IMR-90 (cell line): ENCODE measurements around the gene ZFP57. TPM values are rescaled to one million over a fixed set of nuclear protein-coding genes. Genes with fewer than 3 reads are reported as not detected.

Source experiments
- ATAC-seq: fragments of 200-7000 bp; cut with Tn5 transposase; 2 replicates; pipeline ENCODE4 v1.9.1; 2020; ENCODE audit warnings: low read depth, mild to moderate bottlenecking, moderate library complexity
- BruUV-seq: library from RNA; stranded (reverse); fragments of 400-500 nt; replicated peaks from 2 replicates; lab custom pipeline; 2021; lab: Mats Ljungman, UMichigan
- CTCF ChIA-PET: fragments of 300-600 bp; formaldehyde crosslinking; extraction: SDS; loops from one replicate; lab custom pipeline; 2021; ENCODE audit warnings: antibody characterized with exemption; lab: Yijun Ruan, JAX
- POLR2A ChIA-PET: fragments of 300-600 bp; sonication (Branson Sonifier 250); formaldehyde crosslinking; loops from one replicate; lab custom pipeline; 2022; ENCODE audit warnings: antibody characterized with exemption; ENCODE audit not compliant: unreplicated experiment; lab: Charles Lee
- DNase-seq: peaks from one replicate; pipeline ENCODE4 v3.0.0; 2013
- H2AFZ ChIP-seq: replicated peaks from 2 replicates; pipeline ENCODE3; 2013; ENCODE audit warnings: low read length, mild to moderate bottlenecking; ENCODE audit not compliant: poor library complexity
- H2AK5ac ChIP-seq: 2 replicates; pipeline ENCODE4 v1.6.1; 2013; ENCODE audit warnings: low read depth, low read length, inconsistent platforms
- H2AK9ac ChIP-seq: replicated peaks from 2 replicates; pipeline ENCODE3; 2013; ENCODE audit warnings: mild to moderate bottlenecking, low read depth, low read length, moderate library complexity; ENCODE audit not compliant: poor library complexity
- H2BK120ac ChIP-seq: 2 replicates; pipeline ENCODE4 v1.6.1; 2013; ENCODE audit warnings: low read depth, low read length, inconsistent platforms
- H2BK15ac ChIP-seq: 3 replicates; pipeline ENCODE4 v1.6.1; 2013; ENCODE audit warnings: low read depth, low read length, inconsistent platforms
- H2BK20ac ChIP-seq: 2 replicates; pipeline ENCODE4 v1.6.1; 2013; ENCODE audit warnings: low read depth, mild to moderate bottlenecking, inconsistent platforms, low read length, moderate library complexity
- H2BK5ac ChIP-seq: 2 replicates; pipeline ENCODE4 v1.6.1; 2013; ENCODE audit warnings: mild to moderate bottlenecking, low read depth, low read length, inconsistent platforms; ENCODE audit not compliant: poor library complexity, severe bottlenecking
- H3K14ac ChIP-seq: replicated peaks from 2 replicates; pipeline ENCODE4 v1.6.1; 2013; ENCODE audit warnings: low read depth, low read length, inconsistent platforms
- H3K18ac ChIP-seq: 2 replicates; pipeline ENCODE4 v1.6.1; 2013; ENCODE audit warnings: low read depth, low read length, control low read depth
- H3K23ac ChIP-seq: 2 replicates; pipeline ENCODE4 v1.6.1; 2013; ENCODE audit warnings: low read depth, low read length, inconsistent platforms
- H3K27ac ChIP-seq: 2 replicates; pipeline ENCODE4 v1.5.1; 2013; ENCODE audit warnings: mild to moderate bottlenecking, control low read depth, low read length; ENCODE audit not compliant: insufficient read depth
- H3K27me3 ChIP-seq: 2 replicates; pipeline ENCODE4 v1.6.1; 2013; ENCODE audit warnings: low read length; ENCODE audit not compliant: control insufficient read depth, insufficient read depth
- H3K36me3 ChIP-seq: 2 replicates; pipeline ENCODE4 v1.6.1; 2013; ENCODE audit warnings: low read length, mixed read lengths; ENCODE audit not compliant: control insufficient read depth, insufficient read depth
- H3K4ac ChIP-seq: 2 replicates; pipeline ENCODE4 v1.6.1; 2013; ENCODE audit warnings: low read depth, low read length, inconsistent platforms
- H3K4me1 ChIP-seq: 2 replicates; pipeline ENCODE4 v1.6.1; 2013; ENCODE audit warnings: low read length, mixed read lengths; ENCODE audit not compliant: control insufficient read depth, insufficient read depth
- H3K4me2 ChIP-seq: 2 replicates; pipeline ENCODE4 v1.6.1; 2013; ENCODE audit warnings: low read depth, mild to moderate bottlenecking, control low read depth, low read length, moderate library complexity
- H3K4me3 ChIP-seq: 2 replicates; pipeline ENCODE4 v1.5.1; 2013; ENCODE audit warnings: low read depth, mild to moderate bottlenecking, control low read depth, low read length, moderate library complexity; ENCODE audit not compliant: insufficient read depth
- H3K56ac ChIP-seq: 2 replicates; pipeline ENCODE4 v1.6.1; 2013; ENCODE audit warnings: low read length, inconsistent platforms; ENCODE audit not compliant: insufficient read depth; ENCODE audit errors: extremely low read depth
- H3K79me1 ChIP-seq, 2 experiments: 2 replicates each; pipeline ENCODE4 v1.6.1; 2013; ENCODE audit warnings: low read length in 2 of 2, inconsistent platforms in 1 of 2, low read depth in 1 of 2
- H3K9ac ChIP-seq: 2 replicates; pipeline ENCODE4 v1.6.1; 2013; ENCODE audit warnings: low read depth, low read length, control low read depth
- H3K9me1 ChIP-seq: 2 replicates; pipeline ENCODE4 v1.6.1; 2013; ENCODE audit warnings: low read length, inconsistent platforms; ENCODE audit not compliant: insufficient read depth
- H3K9me3 ChIP-seq: 2 replicates; pipeline ENCODE4 v1.6.1; 2013; ENCODE audit warnings: low read length; ENCODE audit not compliant: control insufficient read depth, insufficient read depth
- H4K20me1 ChIP-seq: 2 replicates; pipeline ENCODE4 v1.6.1; 2013; ENCODE audit warnings: low read length, inconsistent platforms; ENCODE audit not compliant: insufficient read depth
- H4K5ac ChIP-seq: 2 replicates; pipeline ENCODE4 v1.6.1; 2013; ENCODE audit warnings: mild to moderate bottlenecking, low read depth, low read length, control low read depth
- H4K8ac ChIP-seq, 2 experiments: 2 replicates each; pipeline ENCODE4 v1.6.1; 2013; ENCODE audit warnings: low read depth in 2 of 2, low read length in 2 of 2, control low read depth in 1 of 2, inconsistent platforms in 1 of 2
- H4K91ac ChIP-seq: 2 replicates; pipeline ENCODE4 v1.6.1; 2013; ENCODE audit warnings: low read depth, low read length, inconsistent platforms; ENCODE audit not compliant: insufficient read depth
- BHLHE40 ChIP-seq: fragments of 150-350 bp; IDR thresholded peaks from 2 replicates; pipeline ENCODE4 v1.6.1; 2016; ENCODE audit warnings: mild to moderate bottlenecking, low read depth, low read length
- CEBPB ChIP-seq: IDR thresholded peaks from 2 replicates; pipeline ENCODE4 v1.6.1; 2012; ENCODE audit warnings: low read depth, low read length, improper control_type of control experiment
- CHD1 ChIP-seq: IDR thresholded peaks from 2 replicates; pipeline ENCODE4 v1.6.1; 2012; ENCODE audit warnings: low read depth, low read length, improper control_type of control experiment
- CTCF ChIP-seq: conservative IDR thresholded peaks from 2 replicates; pipeline ENCODE4 v1.5.1; 2012; ENCODE audit warnings: mild to moderate bottlenecking, low read depth, low read length, improper control_type of control experiment
- FOS ChIP-seq: fragments of 150-350 bp; IDR thresholded peaks from 2 replicates; pipeline ENCODE4 v1.6.1; 2016; ENCODE audit warnings: low read depth, low read length
- MAFK ChIP-seq: IDR thresholded peaks from 2 replicates; pipeline ENCODE4 v1.6.1; 2012; ENCODE audit warnings: low read depth, low read length, improper control_type of control experiment
- MAZ ChIP-seq: IDR thresholded peaks from 2 replicates; pipeline ENCODE4 v1.6.1; 2012; ENCODE audit warnings: low read depth, mild to moderate bottlenecking, low read length, improper control_type of control experiment, moderate library complexity, borderline replicate concordance
- MXI1 ChIP-seq: IDR thresholded peaks from 2 replicates; pipeline ENCODE4 v1.6.1; 2012; ENCODE audit warnings: low read depth, mild to moderate bottlenecking, low read length, moderate library complexity, borderline replicate concordance
- NFE2L2 ChIP-seq: fragments of 150-350 bp; IDR thresholded peaks from 2 replicates; pipeline ENCODE4 v1.6.1; 2016; ENCODE audit warnings: low read depth, mild to moderate bottlenecking, low read length
- POLR2A ChIP-seq: IDR thresholded peaks from 2 replicates; pipeline ENCODE4 v1.6.1; 2012; ENCODE audit warnings: mild to moderate bottlenecking, low read depth, low read length
- RAD21 ChIP-seq: IDR thresholded peaks from 2 replicates; pipeline ENCODE4 v1.6.1; 2012; ENCODE audit warnings: low read length, improper control_type of control experiment
- RCOR1 ChIP-seq: IDR thresholded peaks from 2 replicates; pipeline ENCODE4 v1.6.1; 2012; ENCODE audit warnings: mild to moderate bottlenecking, low read length, improper control_type of control experiment; ENCODE audit not compliant: insufficient replicate concordance
- RFX5 ChIP-seq: IDR thresholded peaks from 2 replicates; pipeline ENCODE4 v1.8.0; 2012; ENCODE audit warnings: low read depth, mild to moderate bottlenecking, low read length, moderate library complexity
- SMC3 ChIP-seq: fragments of 150-350 bp; IDR thresholded peaks from 2 replicates; pipeline ENCODE4 v1.6.1; 2016; ENCODE audit warnings: low read depth, mild to moderate bottlenecking, antibody characterized with exemption, low read length, moderate library complexity
- WGBS, 2 experiments: methylation state at CpG; one replicate each; pipeline versions ENCODE4 v1.1.5 to v1.1.7; 2013; ENCODE audit warnings: missing lambda C conversion rate in 2 of 2; ENCODE audit not compliant: insufficient read length in 1 of 2; ENCODE audit errors: extremely low coverage in 2 of 2; 5-methylcytosine and 5-hydroxymethylcytosine counted together
- dilution Hi-C: fragments of 300-500 bp; cut with HindIII; formaldehyde crosslinking; loops from one replicate; pipeline ENCODE4 v1.14.3; 2018; ENCODE audit warnings: low sequenced_read_pairs; ENCODE audit not compliant: unreplicated experiment
- in situ Hi-C: fragments of 300-500 bp; cut with MboI; formaldehyde crosslinking; loops from 3 replicates; pipeline ENCODE4 v1.14.3; 2019; ENCODE audit warnings: low sequenced_read_pairs, inconsistent platforms, mixed read lengths
- intact Hi-C: fragments of 100-400 bp; cut with micrococcal nuclease; formaldehyde crosslinking; loops from 2 replicates; pipeline ENCODE4 v1.10.0; 2022
- polyA plus RNA-seq, 3 experiments: library from polyadenylated mRNA; depleted of rRNA; stranded (reverse); fragments of >200 nt; gene quantifications; 2 replicates each; pipeline ENCODE4 v1.2.3, GENCODE V29; 2012; ENCODE audit warnings: low replicate concordance in 1 of 3
- total RNA-seq: library from RNA; depleted of rRNA; stranded (reverse); fragments of >200 nt; gene quantifications from 2 replicates; pipeline ENCODE4 v1.2.3, GENCODE V29; 2012
- TF ChIP-seq, protein P1 (sequence below): fragments of 150-350 bp; IDR thresholded peaks from 2 replicates; pipeline ENCODE4 v1.6.1; 2017; ENCODE audit warnings: mild to moderate bottlenecking, antibody characterized with exemption, low read length, low read depth

ZFP57 gene
- total and polyA plus RNA-seq, 2 of the 4 experiments (the other 2 are of a cell fraction): not detected

DNA sequence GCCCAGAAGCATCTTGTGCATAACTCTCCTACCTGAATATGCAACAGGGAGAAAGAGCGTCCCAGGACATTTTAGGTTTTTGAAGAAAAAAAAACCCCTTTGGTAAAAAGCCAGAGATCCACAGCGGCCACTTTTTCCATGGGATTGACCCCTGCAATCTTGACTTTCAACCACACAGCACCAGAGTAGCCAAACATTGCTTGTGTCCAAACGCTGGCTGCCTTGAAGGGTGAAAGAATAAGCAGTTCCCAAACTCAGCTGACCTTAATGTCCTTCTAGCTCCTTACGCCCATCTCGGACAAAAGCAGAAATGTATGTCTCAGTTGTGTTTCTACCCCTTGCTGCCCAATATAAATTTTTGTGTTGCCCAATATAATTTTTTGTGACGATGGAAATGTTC, 25.3 kb downstream of the ZFP57 start:
- Histone ChIP-seq H4K91ac (no peak overlapping the region), H2BK15ac (no peak overlapping the region), H3K4ac (no peak overlapping the region), H2BK5ac (no peak overlapping the region), H3K9me3 (no peaks in the 10 kb centered on the region), H2BK120ac (no peak overlapping the region), H4K20me1 (no peaks in the 10 kb centered on the region), H3K4me2 (no peak overlapping the region), H3K27me3 (peaks cover 16% of the 10 kb centered on the region), H4K8ac (no peak overlapping the region), H3K9me1 (no peaks in the 10 kb centered on the region), H2AK5ac (no peak overlapping the region), H2BK20ac (no peak overlapping the region), H3K18ac (no peak overlapping the region), H3K56ac (no peak overlapping the region), H2AK9ac (no peak overlapping the region), H3K4me1 (no peaks in the 10 kb centered on the region), H3K27ac (no peak overlapping the region), H3K79me1 (no peaks in the 10 kb centered on the region), H3K23ac (no peak overlapping the region), H4K5ac (no peak overlapping the region), H3K4me3 (no peak overlapping the region), H3K14ac (no peak overlapping the region), H2AFZ (no peak overlapping the region), H3K36me3 (no peaks in the 10 kb centered on the region), H3K9ac (no peak overlapping the region)
- CTCF ChIA-PET: no interaction called here
- intact Hi-C loops (no loop called here), dilution Hi-C loops (no loop called here), in situ Hi-C loops (no loop called here)
- no peak for TF ChIP-seq RCOR1
- no peak for TF ChIP-seq MXI1
- TF ChIP-seq FOS: no peak
- TF ChIP-seq MAFK: no peak
- TF ChIP-seq, protein P1, sequence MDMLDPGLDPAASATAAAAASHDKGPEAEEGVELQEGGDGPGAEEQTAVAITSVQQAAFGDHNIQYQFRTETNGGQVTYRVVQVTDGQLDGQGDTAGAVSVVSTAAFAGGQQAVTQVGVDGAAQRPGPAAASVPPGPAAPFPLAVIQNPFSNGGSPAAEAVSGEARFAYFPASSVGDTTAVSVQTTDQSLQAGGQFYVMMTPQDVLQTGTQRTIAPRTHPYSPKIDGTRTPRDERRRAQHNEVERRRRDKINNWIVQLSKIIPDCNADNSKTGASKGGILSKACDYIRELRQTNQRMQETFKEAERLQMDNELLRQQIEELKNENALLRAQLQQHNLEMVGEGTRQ: no peak
- no peak for TF ChIP-seq BHLHE40
- TF ChIP-seq CHD1: no peak
- no peak for TF ChIP-seq SMC3
- no peak for TF ChIP-seq NFE2L2
- no peak for TF ChIP-seq CTCF
- TF ChIP-seq POLR2A: no peak
- TF ChIP-seq RAD21: no peak
- no peak for TF ChIP-seq MAZ
- no peak for TF ChIP-seq RFX5
- TF ChIP-seq CEBPB: no peak
- POLR2A ChIA-PET: no interaction called here
- no peak for DNase-seq
- BruUV-seq: no TSS peak
- ATAC-seq: no peak
- WGBS, 2 experiments: no CpG with 5 or more reads among the region's 6 CpGs
